Thyroid gland (tissue), 4 donors: ENCODE measurements around the gene FKBP5. TPM values are rescaled to one million over a fixed set of nuclear protein-coding genes. Genes with fewer than 3 reads are reported as not detected.

Experiments
- DNase-seq, 2 donors: peaks; one replicate each; pipeline ENCODE4 v3.0.0-alpha.2; 2019
- H3K27ac ChIP-seq, 3 donors: fragments of 200-600 bp; sonication (generic); 1 replicate in 2 of 3; 2 replicates in 1 of 3; pipeline ENCODE4 v1.5.1; 2016 to 2019; ENCODE audit warnings: mild to moderate bottlenecking in 1 of 3, moderate library complexity in 1 of 3
- H3K27me3 ChIP-seq: fragments of 200-600 bp; sonication (generic); one replicate; pipeline ENCODE4 v1.5.1; 2019
- H3K36me3 ChIP-seq, 2 donors: fragments of 200-600 bp; sonication (generic); one replicate each; pipeline ENCODE4 v1.5.1; 2016 to 2019
- H3K4me1 ChIP-seq, 2 donors: fragments of 200-600 bp; sonication (generic); one replicate each; pipeline ENCODE4 v1.5.1; 2017 to 2019
- H3K4me3 ChIP-seq, 3 donors: fragments of 200-600 bp; sonication (generic); replicated peaks in 1 of 3; 1 replicate in 2 of 3; 2 replicates in 1 of 3; pipeline ENCODE4 v1.5.1; 2016; ENCODE audit warnings: mild to moderate bottlenecking in 1 of 3
- H3K9me3 ChIP-seq: fragments of 200-600 bp; sonication (generic); one replicate; pipeline ENCODE4 v1.5.1; 2017
- POLR2A ChIP-seq, 2 donors: fragments of 450-650 bp; IDR thresholded peaks; one replicate each; pipeline ENCODE4 v1.6.1; 2017; ENCODE audit warnings: antibody characterized with exemption in 2 of 2, mild to moderate bottlenecking in 2 of 2, moderate library complexity in 1 of 2
- WGBS, 2 donors: methylation state at CpG; one replicate each; pipeline ENCODE4 v1.1.5; 2017; 5-methylcytosine and 5-hydroxymethylcytosine counted together
- intact Hi-C: fragments of 100-400 bp; cut with DNase I; formaldehyde crosslinking; loops from one replicate; pipeline ENCODE4 v1.15.1; 2023
- total RNA-seq, 4 donors: library from RNA; depleted of rRNA; stranded (reverse); fragments of >200 nt; gene quantifications; one replicate each; pipeline ENCODE4 v1.2.3, GENCODE V29; 2016
- TF ChIP-seq, protein P1 (sequence below), 6 experiments: fragments of 200-600 bp in 3 of 6; fragments of 450-650 bp in 3 of 6; sonication (generic) in 3 of 6; IDR thresholded peaks; one replicate each; pipeline ENCODE4 v1.5.1; 2016 to 2019; ENCODE audit warnings: antibody characterized with exemption in 6 of 6, mild to moderate bottlenecking in 2 of 6, inconsistent platforms in 1 of 6, moderate library complexity in 1 of 6

FKBP5 gene
- total RNA-seq, 4 donors from 2014 or later = 239 to 600 (median 253) TPM

GRCh38 chr6:35724059-35724458 is 35.3 kb upstream of the FKBP5 start:
- H3K27ac ChIP-seq = peak overlapping the region; percentile 99 to 100 (median 99)
- TF ChIP-seq POLR2A (IDR thresholded peaks at IDR 0.05) = no peak
- TF ChIP-seq, protein P1, sequence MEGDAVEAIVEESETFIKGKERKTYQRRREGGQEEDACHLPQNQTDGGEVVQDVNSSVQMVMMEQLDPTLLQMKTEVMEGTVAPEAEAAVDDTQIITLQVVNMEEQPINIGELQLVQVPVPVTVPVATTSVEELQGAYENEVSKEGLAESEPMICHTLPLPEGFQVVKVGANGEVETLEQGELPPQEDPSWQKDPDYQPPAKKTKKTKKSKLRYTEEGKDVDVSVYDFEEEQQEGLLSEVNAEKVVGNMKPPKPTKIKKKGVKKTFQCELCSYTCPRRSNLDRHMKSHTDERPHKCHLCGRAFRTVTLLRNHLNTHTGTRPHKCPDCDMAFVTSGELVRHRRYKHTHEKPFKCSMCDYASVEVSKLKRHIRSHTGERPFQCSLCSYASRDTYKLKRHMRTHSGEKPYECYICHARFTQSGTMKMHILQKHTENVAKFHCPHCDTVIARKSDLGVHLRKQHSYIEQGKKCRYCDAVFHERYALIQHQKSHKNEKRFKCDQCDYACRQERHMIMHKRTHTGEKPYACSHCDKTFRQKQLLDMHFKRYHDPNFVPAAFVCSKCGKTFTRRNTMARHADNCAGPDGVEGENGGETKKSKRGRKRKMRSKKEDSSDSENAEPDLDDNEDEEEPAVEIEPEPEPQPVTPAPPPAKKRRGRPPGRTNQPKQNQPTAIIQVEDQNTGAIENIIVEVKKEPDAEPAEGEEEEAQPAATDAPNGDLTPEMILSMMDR (IDR thresholded peaks at IDR 0.05) = no peak
- H3K4me3 ChIP-seq = no peak overlapping the region
- no peaks in the 10 kb centered on the region for H3K27me3 ChIP-seq
- H3K36me3 ChIP-seq = no peaks in the 10 kb centered on the region
- WGBS, 2 donors = 90 to 96% methylated on average over 4 of the region's 4 CpGs
- H3K9me3 ChIP-seq = no peaks in the 10 kb centered on the region
- peaks cover 64 to 93% of the 10 kb centered on the region in 2 donors for H3K4me1 ChIP-seq
- peak in 1 of 2 donors; percentile 15 for DNase-seq
- intact Hi-C loops = no loop called here

- no peak overlapping the region for H3K4me3 ChIP-seq
- H3K9me3 ChIP-seq = no peaks in the 10 kb centered on the region
- peak overlapping the region; percentile 99 to 100 (median 99) for H3K27ac ChIP-seq
- H3K36me3 ChIP-seq = no peaks in the 10 kb centered on the region
- H3K4me1 ChIP-seq = peaks cover 59 to 93% of the 10 kb centered on the region in 2 donors
- TF ChIP-seq, protein P1 (IDR thresholded peaks at IDR 0.05) = no peak
- no peak for TF ChIP-seq POLR2A (IDR thresholded peaks at IDR 0.05)
- H3K27me3 ChIP-seq = no peaks in the 10 kb centered on the region
- no peak for DNase-seq
- 93 to 95% methylated on average over 2 of the region's 2 CpGs for WGBS, 2 donors
- intact Hi-C loops = no loop called here
Measured at GRCh38 chr6:35723587-35723986, 34.9 kb upstream of the FKBP5 start.

DNA sequence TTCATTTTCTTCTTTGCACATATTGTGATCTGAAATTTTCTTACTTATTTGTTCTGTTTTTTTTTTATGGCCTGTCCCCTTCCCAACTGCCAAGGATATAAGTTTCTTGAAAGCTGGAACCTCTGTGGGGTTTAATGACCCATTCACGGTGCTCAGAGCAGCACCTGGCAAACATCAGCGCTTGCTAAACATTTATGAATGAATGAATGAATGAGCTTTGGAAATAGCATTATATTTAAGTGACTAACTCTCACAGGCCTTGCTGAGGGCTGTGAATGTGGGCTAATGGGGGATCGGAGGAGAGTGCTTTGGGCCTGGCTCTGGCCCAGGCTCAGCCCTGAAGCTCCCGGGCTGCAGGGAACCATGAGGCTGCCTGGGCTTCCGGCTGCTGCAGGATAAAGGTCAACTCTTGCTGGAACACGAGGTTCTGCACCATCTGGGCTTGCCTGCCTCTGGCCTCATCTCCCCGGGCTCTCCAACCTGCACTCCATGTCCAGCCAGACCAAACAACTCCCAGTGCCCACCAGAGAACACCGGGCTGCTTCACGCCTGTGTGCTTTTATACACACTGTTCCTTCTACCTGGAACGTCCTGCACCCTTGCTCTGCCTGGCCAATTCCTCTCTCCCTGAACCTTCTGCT is 33.5 kb upstream of the FKBP5 start:
- TF ChIP-seq, protein P1 (IDR thresholded peaks at IDR 0.05) = no peak
- peak in 1 of 2 donors; percentile 76 for TF ChIP-seq POLR2A (IDR thresholded peaks at IDR 0.05)
- intact Hi-C loops = no loop called here
- WGBS, 2 donors = 31 to 42% methylated on average over 10 of the region's 10 CpGs
- H3K27ac ChIP-seq = peak overlapping the region; percentile 99 to 100 (median 99)
- no peaks in the 10 kb centered on the region for H3K27me3 ChIP-seq
- peak; percentile 92 to 94 for DNase-seq
- peaks cover 50 to 83% of the 10 kb centered on the region in 2 donors for H3K4me1 ChIP-seq
- H3K36me3 ChIP-seq = no peaks in the 10 kb centered on the region
- no peaks in the 10 kb centered on the region for H3K9me3 ChIP-seq
- H3K4me3 ChIP-seq = no peak overlapping the region

- Histone ChIP-seq H3K27ac (peak overlapping the region; percentile 51 to 60 (median 59)), H3K36me3 (no peaks in the 10 kb centered on the region), H3K4me1 (peaks cover 28 to 61% of the 10 kb centered on the region in 2 donors), H3K27me3 (no peaks in the 10 kb centered on the region), H3K9me3 (no peaks in the 10 kb centered on the region), H3K4me3 (no peak overlapping the region)
- intact Hi-C loops = no loop called here
- TF ChIP-seq, protein P1 (IDR thresholded peaks at IDR 0.05) = no peak
- TF ChIP-seq POLR2A (IDR thresholded peaks at IDR 0.05) = no peak
- DNase-seq = peak in 1 of 2 donors; percentile 40
- WGBS, 2 donors = 54 to 56% methylated on average over 13 to 14 of the region's 21 CpGs
Measured at GRCh38 chr6:35719830-35720733, 31.4 kb upstream of the FKBP5 start.
